ENCODE measurements around the gene ZNF414.

The ZNF414 gene

DNA sequence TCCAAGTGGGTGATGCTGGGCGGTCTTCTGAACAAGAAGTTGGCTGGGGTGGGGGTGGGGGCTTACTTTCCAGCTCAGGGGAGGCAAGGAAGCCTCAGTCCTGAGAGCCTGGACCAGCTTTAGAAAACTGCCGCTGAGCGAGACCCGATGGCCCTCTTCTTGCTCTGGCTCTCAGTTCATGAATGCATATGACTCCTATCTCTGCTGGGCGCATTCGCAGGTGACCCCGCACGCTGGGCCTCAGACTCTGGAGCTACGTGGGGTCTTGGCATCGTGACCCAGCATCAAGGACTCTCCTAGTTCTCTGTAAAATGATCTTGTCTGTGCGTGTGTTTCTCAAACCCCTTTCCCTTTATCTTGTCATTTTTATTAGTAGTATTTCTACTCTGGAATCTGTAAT is 31.3 kb downstream of the ZNF414 start:
- Histone ChIP-seq H3K4me1 (ENCODE audit: insufficient read depth, low read length) (peaks cover 16% of the 10 kb centered on the region), H3K9me3 (ENCODE audit: low read length) (no peaks in the 10 kb centered on the region), H2AFZ (ENCODE audit: low read depth, low read length) (no peak overlapping the region), H3K27me3 (ENCODE audit: insufficient read depth, low read length) (no peaks in the 10 kb centered on the region), H3K4me3 (ENCODE audit: low read length) (no peak overlapping the region), H3K36me3 (ENCODE audit: insufficient read depth, low read length) (peaks cover 75% of the 10 kb centered on the region)

DNA sequence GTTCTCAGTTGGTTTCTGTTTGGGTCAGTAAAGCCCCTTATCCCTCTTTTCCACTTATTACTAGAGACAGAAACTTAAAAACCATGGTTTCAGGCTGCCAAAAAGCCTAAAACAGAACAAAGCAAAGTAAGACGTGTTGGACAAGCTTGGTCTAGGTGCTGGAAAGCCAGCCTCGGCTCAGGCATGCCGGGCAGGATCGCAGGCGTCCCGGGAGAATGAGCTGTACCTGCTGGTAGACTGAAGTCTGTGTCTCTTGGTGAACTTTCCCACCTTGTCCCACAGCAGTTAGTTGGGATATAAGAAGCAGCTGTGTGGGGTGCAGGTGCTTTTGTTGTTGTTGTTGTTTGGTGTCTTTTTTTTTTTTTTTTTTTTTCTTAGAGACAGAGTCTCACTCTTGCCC is 32.4 kb downstream of the ZNF414 start:
- Histone ChIP-seq H3K4me3 (ENCODE audit: low read length) (no peak overlapping the region), H3K36me3 (ENCODE audit: insufficient read depth, low read length) (peaks cover 72% of the 10 kb centered on the region), H3K27me3 (ENCODE audit: insufficient read depth, low read length) (no peaks in the 10 kb centered on the region), H2AFZ (ENCODE audit: low read depth, low read length) (no peak overlapping the region), H3K9me3 (ENCODE audit: low read length) (no peaks in the 10 kb centered on the region), H3K4me1 (ENCODE audit: insufficient read depth, low read length) (peaks cover 5% of the 10 kb centered on the region)

DNA sequence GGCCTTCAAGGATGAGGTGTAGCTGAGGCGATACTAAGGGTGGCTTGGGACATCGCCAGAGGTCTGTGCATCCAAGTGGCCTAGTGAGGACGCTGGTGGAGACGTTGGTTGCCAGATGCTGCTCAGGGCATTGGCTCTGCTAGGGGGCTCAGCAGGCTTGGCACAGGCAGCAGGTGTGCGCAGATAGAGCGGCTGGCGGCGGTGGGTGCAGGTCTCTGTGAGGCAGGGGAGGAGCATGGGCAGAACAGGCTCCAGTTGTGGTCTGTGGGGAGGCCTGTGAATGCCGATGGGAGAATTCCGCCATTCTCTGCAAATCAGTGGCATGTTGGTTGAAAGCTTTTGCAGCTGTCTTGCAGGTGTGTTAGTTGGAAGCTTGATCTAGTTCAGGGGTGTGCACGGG is 32.8 kb downstream of the ZNF414 start:
- no peaks in the 10 kb centered on the region for H3K27me3 ChIP-seq (ENCODE audit: insufficient read depth, low read length)
- no peaks in the 10 kb centered on the region for H3K9me3 ChIP-seq (ENCODE audit: low read length)
- no peak overlapping the region for H3K4me3 ChIP-seq (ENCODE audit: low read length)
- no peak overlapping the region for H2AFZ ChIP-seq (ENCODE audit: low read depth, low read length)
- peaks cover 2% of the 10 kb centered on the region for H3K4me1 ChIP-seq (ENCODE audit: insufficient read depth, low read length)
- peaks cover 72% of the 10 kb centered on the region for H3K36me3 ChIP-seq (ENCODE audit: insufficient read depth, low read length)

DNA sequence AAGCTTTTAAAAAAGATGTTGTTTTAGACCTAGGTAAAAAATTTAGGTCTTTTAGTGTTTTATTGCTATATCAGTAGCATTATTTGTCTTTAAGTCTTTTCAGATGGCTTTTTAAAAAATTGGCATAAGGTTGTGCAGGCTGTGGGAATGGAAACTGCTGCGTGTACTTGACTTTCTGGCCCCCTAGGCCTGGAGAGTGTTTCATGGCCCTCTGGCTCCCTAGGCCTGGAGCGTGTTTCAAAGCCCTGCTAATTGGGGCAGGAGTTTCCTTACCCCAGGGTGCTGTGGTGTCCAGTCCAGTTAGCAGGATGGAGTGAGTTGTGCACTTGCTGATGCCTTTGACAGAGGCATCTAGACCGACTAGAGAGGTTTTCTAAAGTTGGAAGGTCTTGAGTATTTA is 35.4 kb downstream of the ZNF414 start:
- Histone ChIP-seq H3K9me3 (ENCODE audit: low read length) (no peaks in the 10 kb centered on the region), H3K27me3 (ENCODE audit: insufficient read depth, low read length) (no peaks in the 10 kb centered on the region), H3K36me3 (ENCODE audit: insufficient read depth, low read length) (peaks cover 68% of the 10 kb centered on the region), H2AFZ (ENCODE audit: low read depth, low read length) (no peak overlapping the region), H3K4me1 (ENCODE audit: insufficient read depth, low read length) (no peaks in the 10 kb centered on the region), H3K4me3 (ENCODE audit: low read length) (no peak overlapping the region)

DNA sequence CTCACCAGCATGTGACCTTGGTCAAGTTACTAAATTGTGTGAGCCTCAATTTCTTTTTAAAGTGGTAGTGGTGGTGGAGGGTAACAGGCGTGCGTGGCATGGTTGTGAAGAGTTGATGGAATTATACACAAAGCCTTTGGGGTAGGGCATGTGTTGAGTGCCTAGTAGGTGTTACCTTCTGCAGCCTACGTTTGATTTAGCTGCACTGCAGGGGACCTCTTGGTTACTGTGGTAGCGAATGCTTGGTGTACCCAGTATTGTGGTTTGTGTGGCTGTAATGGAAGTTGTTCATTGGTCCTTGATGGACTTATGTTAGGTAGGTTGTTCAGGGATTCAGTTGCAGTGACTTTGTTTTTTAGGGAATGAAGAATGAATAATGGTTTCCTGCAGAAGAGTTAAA is 36.1 kb downstream of the ZNF414 start:
- Histone ChIP-seq H2AFZ (ENCODE audit: low read depth, low read length) (no peak overlapping the region), H3K4me3 (ENCODE audit: low read length) (no peak overlapping the region), H3K36me3 (ENCODE audit: insufficient read depth, low read length) (peaks cover 65% of the 10 kb centered on the region), H3K27me3 (ENCODE audit: insufficient read depth, low read length) (no peaks in the 10 kb centered on the region), H3K4me1 (ENCODE audit: insufficient read depth, low read length) (no peaks in the 10 kb centered on the region), H3K9me3 (ENCODE audit: low read length) (no peaks in the 10 kb centered on the region)

DNA sequence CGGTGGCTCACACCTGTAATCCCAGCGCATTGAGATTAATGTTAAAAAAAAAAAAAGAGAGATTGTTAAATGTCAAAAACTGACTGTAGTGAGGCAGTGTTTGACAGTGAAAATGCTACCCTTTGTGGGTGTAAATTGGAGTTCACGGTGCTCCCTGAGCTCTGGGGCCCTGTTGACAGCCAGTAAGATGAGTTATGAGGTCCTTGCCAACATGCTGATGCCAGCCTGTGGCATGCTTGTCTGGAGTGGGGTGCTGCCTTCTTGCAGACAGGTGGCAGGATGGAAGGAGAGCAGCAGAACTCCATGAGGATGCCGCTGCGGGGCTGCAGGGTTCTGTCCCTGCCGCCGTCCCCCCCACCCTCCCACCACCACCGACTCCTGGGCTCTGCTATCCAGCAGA is 37.4 kb downstream of the ZNF414 start:
- Histone ChIP-seq H3K4me3 (ENCODE audit: low read length) (no peak overlapping the region), H3K9me3 (ENCODE audit: low read length) (no peaks in the 10 kb centered on the region), H3K27me3 (ENCODE audit: insufficient read depth, low read length) (no peaks in the 10 kb centered on the region), H2AFZ (ENCODE audit: low read depth, low read length) (no peak overlapping the region), H3K4me1 (ENCODE audit: insufficient read depth, low read length) (no peaks in the 10 kb centered on the region), H3K36me3 (ENCODE audit: insufficient read depth, low read length) (peaks cover 64% of the 10 kb centered on the region)

DNA sequence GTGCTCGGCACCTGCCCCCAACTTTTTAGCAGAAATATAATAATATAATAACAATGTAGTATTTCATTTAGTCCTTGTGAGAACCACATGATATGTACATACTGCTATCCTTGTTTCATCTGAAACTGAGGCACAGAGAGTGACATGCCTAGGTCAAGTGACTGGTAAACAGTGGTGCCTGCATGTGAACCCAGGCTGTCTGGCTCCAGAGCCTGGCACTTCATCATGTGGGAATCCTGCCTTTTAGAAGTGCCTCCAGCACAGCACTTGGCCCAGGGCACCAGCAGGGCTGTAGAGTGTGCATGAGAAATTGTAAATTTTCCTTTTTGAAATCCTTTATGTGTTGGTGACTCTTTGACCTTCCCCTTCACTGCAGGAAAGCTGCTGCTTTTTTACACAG is 39.0 kb downstream of the ZNF414 start:
- Histone ChIP-seq H3K27me3 (ENCODE audit: insufficient read depth, low read length) (no peaks in the 10 kb centered on the region), H3K4me1 (ENCODE audit: insufficient read depth, low read length) (peaks cover under 1% of the 10 kb centered on the region), H3K4me3 (ENCODE audit: low read length) (no peak overlapping the region), H3K36me3 (ENCODE audit: insufficient read depth, low read length) (peaks cover 72% of the 10 kb centered on the region), H3K9me3 (ENCODE audit: low read length) (no peaks in the 10 kb centered on the region), H2AFZ (ENCODE audit: low read depth, low read length) (no peak overlapping the region)

DNA sequence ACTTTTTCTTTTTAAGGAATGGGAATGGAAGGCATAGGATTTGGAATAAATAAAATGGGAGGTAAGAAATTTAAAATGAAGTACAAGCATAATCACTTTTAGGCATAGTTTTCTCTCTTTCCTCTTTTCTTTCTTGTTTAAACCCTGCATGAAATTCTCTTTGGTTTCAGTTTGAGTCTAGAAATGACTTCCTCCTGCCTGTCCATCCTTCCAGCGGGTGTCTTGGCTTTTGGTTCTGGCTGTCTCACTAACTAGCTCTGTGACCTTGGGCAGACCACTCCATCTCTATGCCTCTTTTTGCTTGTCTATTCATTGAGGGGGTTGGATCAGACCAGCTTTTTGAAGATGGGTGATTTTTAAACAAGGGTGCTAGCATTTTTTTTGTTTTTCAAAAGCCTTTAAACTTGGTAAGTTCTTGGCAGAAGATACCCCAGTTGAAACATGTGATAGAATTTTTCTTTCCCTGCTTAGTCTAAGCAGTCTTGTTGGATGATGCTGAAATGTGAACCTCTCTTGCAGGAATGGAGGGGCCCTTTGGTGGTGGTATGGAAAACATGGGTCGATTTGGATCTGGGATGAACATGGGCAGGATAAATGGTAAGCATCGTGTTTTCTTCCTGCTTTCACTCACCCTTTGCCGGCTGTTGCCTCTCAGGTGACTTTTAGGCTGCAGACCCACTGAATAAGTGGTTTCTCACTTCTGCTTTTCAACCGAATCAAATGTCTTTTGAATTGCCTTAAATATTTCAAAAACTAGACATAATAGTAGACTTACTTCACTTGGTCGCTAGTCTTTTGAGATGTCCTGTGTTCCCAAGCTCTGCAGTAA is 40.1 kb downstream of the ZNF414 start:
- peaks cover 5% of the 10 kb centered on the region for H3K4me1 ChIP-seq (ENCODE audit: insufficient read depth, low read length)
- no peak overlapping the region for H3K4me3 ChIP-seq (ENCODE audit: low read length)
- no peak overlapping the region for H2AFZ ChIP-seq (ENCODE audit: low read depth, low read length)
- no peaks in the 10 kb centered on the region for H3K9me3 ChIP-seq (ENCODE audit: low read length)
- no peaks in the 10 kb centered on the region for H3K27me3 ChIP-seq (ENCODE audit: insufficient read depth, low read length)
- H3K36me3 ChIP-seq (ENCODE audit: insufficient read depth, low read length): peaks cover 83% of the 10 kb centered on the region

DNA sequence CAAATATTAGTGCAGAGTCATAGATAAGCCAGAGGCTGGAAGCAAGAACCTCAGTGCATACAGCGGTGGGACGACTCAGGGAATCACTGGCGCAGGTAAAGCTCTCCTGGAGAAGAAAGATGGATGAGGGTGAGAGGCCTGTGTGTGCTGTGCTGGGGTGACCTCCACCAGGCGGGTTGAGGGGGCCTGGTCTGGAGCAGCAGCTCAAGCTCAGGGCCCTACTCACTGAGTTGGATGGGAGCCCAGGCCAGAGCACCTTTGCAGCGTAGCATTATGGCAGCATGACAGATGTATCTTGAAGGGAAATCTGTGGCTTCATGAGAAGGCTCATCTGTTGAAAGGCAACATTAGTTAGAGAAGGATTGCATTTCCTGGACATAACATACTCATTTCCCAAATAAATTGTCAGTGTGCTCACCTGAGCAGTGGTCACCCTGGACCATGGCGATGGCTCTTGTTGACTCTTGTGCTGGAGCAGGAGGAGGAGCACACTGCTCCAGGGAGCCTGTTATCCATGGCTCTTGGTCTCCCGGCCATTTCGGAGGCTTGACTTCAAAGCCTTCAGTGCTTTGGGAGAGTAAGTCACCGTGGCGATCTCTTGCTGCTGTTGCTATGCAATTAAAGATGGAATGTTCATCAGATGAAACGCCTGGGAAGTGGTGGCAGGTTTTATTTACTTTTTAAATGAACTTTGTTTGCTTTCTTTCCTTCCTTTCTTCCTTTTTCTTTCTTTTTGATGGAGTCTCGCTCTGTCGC is 44.2 kb downstream of the ZNF414 start:
- Histone ChIP-seq H3K27me3 (ENCODE audit: insufficient read depth, low read length) (no peaks in the 10 kb centered on the region), H3K9me3 (ENCODE audit: low read length) (no peaks in the 10 kb centered on the region), H3K4me1 (ENCODE audit: insufficient read depth, low read length) (peaks cover 5% of the 10 kb centered on the region), H3K36me3 (ENCODE audit: insufficient read depth, low read length) (peaks cover 87% of the 10 kb centered on the region), H2AFZ (ENCODE audit: low read depth, low read length) (no peak overlapping the region), H3K4me3 (ENCODE audit: low read length) (no peak overlapping the region)

DNA sequence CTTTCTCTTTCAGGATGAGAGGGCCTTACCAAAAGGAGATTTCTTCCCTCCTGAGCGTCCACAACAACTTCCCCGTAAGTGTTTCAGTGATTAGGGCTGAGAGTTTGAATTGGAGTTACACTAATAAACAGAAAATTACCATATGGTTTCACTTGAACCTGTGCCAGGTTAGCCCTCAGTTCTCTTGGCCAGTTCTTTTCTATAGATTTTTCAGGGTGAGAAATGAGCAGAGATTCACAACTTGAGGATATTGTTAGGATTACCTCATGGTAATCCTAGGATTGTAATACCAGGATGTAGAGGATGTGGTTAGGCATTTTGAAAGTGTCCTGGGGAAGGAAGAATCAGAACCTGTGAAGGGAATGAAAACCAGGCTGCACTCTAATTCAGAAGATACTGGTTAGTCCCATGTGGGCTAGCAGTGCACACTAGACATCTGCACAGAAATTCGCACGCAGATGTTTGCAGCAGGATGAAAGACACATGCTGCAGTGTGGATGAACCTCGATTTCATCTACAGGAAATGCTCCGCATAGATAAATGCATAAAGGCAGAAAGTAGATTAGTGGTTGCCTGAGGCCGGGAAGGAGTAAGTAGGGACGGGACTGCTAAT is 45.1 kb downstream of the ZNF414 start:
- Histone ChIP-seq H3K4me3 (ENCODE audit: low read length) (no peak overlapping the region), H3K9me3 (ENCODE audit: low read length) (no peaks in the 10 kb centered on the region), H3K36me3 (ENCODE audit: insufficient read depth, low read length) (peaks cover 87% of the 10 kb centered on the region), H3K4me1 (ENCODE audit: insufficient read depth, low read length) (peaks cover 5% of the 10 kb centered on the region), H3K27me3 (ENCODE audit: insufficient read depth, low read length) (no peaks in the 10 kb centered on the region), H2AFZ (ENCODE audit: low read depth, low read length) (no peak overlapping the region)

DNA sequence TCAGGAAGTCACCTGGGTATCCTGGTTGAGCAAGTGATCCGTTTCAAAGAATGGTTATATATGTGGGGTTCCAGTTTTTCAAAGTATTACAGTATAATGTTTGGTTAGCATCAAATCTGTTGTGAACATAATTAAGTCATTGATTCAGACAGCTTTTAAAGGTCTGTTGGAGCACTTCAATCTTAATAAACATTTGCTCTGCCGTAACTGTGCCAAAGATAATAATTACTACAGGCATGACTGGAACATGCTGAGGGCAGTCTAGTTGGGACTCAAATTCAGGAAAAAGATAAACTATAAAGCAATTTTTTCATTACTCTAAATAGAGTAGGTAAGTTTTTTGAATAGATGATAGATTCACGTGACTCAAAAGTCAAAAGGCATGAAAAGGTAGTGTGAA is 45.8 kb downstream of the ZNF414 start:
- no peak overlapping the region for H2AFZ ChIP-seq (ENCODE audit: low read depth, low read length)
- H3K4me1 ChIP-seq (ENCODE audit: insufficient read depth, low read length): peaks cover 5% of the 10 kb centered on the region
- no peaks in the 10 kb centered on the region for H3K9me3 ChIP-seq (ENCODE audit: low read length)
- no peak overlapping the region for H3K4me3 ChIP-seq (ENCODE audit: low read length)
- H3K36me3 ChIP-seq (ENCODE audit: insufficient read depth, low read length): peaks cover 89% of the 10 kb centered on the region
- H3K27me3 ChIP-seq (ENCODE audit: insufficient read depth, low read length): no peaks in the 10 kb centered on the region

DNA sequence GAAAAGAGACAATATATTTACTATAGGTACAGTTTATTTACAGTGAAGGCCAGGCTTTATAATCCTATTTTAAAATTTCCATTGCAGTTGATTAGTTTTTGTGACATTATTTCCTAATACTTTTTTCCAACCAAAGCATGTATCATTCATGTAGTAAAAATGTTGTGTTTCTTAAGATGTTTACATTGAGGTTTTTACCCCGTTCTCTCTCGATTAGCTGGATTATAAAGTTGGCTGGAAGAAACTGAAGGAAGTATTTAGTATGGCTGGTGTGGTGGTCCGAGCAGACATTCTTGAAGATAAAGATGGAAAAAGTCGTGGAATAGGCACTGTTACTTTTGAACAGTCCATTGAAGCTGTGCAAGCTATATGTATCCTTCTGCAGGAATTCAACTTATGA is 47.9 kb downstream of the ZNF414 start:
- Histone ChIP-seq H3K36me3 (ENCODE audit: insufficient read depth, low read length) (peaks cover 86% of the 10 kb centered on the region), H3K4me3 (ENCODE audit: low read length) (no peak overlapping the region), H3K9me3 (ENCODE audit: low read length) (no peaks in the 10 kb centered on the region), H3K27me3 (ENCODE audit: insufficient read depth, low read length) (no peaks in the 10 kb centered on the region), H3K4me1 (ENCODE audit: insufficient read depth, low read length) (peaks cover 20% of the 10 kb centered on the region), H2AFZ (ENCODE audit: low read depth, low read length) (no peak overlapping the region)

DNA sequence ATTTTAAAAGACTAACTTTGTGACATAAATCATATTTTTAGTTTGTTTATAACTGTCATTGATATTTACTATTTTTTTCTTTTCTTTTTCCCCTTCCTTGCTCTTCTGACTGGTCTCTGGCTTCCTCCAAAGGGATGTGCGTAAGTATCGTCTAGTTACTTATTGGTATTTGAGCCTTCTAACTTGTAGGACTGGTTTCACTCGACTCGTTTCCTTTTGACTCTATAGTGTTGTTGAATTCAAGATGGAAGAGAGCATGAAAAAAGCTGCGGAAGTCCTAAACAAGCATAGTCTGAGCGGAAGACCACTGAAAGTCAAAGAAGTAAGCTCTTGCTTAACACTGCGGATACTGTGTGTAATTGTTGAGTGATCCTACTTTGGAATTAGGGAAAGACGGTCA is 50.6 kb downstream of the ZNF414 start:
- peaks cover 79% of the 10 kb centered on the region for H3K36me3 ChIP-seq (ENCODE audit: insufficient read depth, low read length)
- peaks cover 20% of the 10 kb centered on the region for H3K4me1 ChIP-seq (ENCODE audit: insufficient read depth, low read length)
- no peaks in the 10 kb centered on the region for H3K27me3 ChIP-seq (ENCODE audit: insufficient read depth, low read length)
- no peak overlapping the region for H3K4me3 ChIP-seq (ENCODE audit: low read length)
- no peaks in the 10 kb centered on the region for H3K9me3 ChIP-seq (ENCODE audit: low read length)
- H2AFZ ChIP-seq (ENCODE audit: low read depth, low read length): no peak overlapping the region

Measured in neuron (in vitro differentiated cells).